ENCODE results near the gene TMEM30A. TPM values are rescaled to one million over a fixed set of nuclear protein-coding genes. Genes with fewer than 3 reads are reported as not detected.

TMEM30A gene
- total and polyA plus RNA-seq, 2 donors (not counting 3 experiments of a cell fraction or from before 2014, with no cell fraction given), result 42.2 to 197 TPM

GRCh38 chr6:75243333-75244062 lies 41.1 kb downstream of the TMEM30A start, which contains the start of gene COX7A2:
Gene COX7A2 (minus strand): TSS chr6:75243801. CDS start chr6:75243734, 67 bp downstream.
- peaks cover 4% of the 10 kb centered on the region for H3K4me1 ChIP-seq (ENCODE audit: control insufficient read depth, extremely low read depth, insufficient read depth, low read length)
- BruUV-seq (replicated peaks), result TSS peak; percentile 68
- H3K9me3 ChIP-seq (replicated peaks; ENCODE audit: control insufficient read depth, insufficient read depth, low read length), result no peaks in the 10 kb centered on the region
- H3K4me3 ChIP-seq (replicated peaks in 1 of 3; ENCODE audit: insufficient read depth in 1 of 3, low read depth in 1 of 3, low read length in 3 of 3), result peak within 1 kb of the TSS; percentile 75 to 98 (median 90)
- H3K9ac ChIP-seq (replicated peaks; ENCODE audit: extremely low read depth, insufficient read depth, low read length), result peak within 1 kb of the TSS; percentile 98
- H3K4me2 ChIP-seq (ENCODE audit: insufficient read depth, low read length), result peak within 1 kb of the TSS; percentile 81
- peaks cover 6 to 8% of the 10 kb centered on the region in 2 experiments for H3K36me3 ChIP-seq (ENCODE audit: control insufficient read depth in 2 of 2, extremely low read depth in 1 of 2, insufficient read depth in 2 of 2, low read length in 2 of 2)
- H3K9me1 ChIP-seq (replicated peaks; ENCODE audit: control insufficient read depth, extremely low read depth, insufficient read depth, low read length), result no peaks in the 10 kb centered on the region
- TF ChIP-seq JUN (IDR thresholded peaks at IDR 0.05; ENCODE audit: borderline replicate concordance, insufficient read depth, insufficient read length, low read depth) (no peak), POLR2AphosphoS5 (IDR thresholded peaks at IDR 0.05; ENCODE audit: insufficient read depth, low read depth, low read length) (peak; percentile 91), POLR2A (IDR thresholded peaks at IDR 0.05; ENCODE audit: low read depth, low read length) (peak; percentile 89)
- intact Hi-C loops (cut with micrococcal nuclease), result loop anchor here (2.0 to 5.0 kb wide), 2 partner anchors 41 to 304 kb away; partner anchors contain the start of gene TMEM30A
- dilution Hi-C loops (cut with MboI; ENCODE audit: extremely low pct_ligation_motif_present, low sequenced_read_pairs), result no loop called here
- peaks cover 28% of the 10 kb centered on the region for H3K79me2 ChIP-seq (ENCODE audit: control insufficient read depth, insufficient read depth, low read length)
- POLR2A ChIA-PET, result interaction anchor here (1.8 kb wide), 1 partner anchor 42 kb away, joined by 3 read pairs; no protein-coding TSS in a partner anchor
- CTCF ChIA-PET, result interaction anchor here (0.7 to 1.6 kb wide), 7 partner anchors 16 to 303 kb away, joined by 3 to 5 read pairs (median 4); partner anchors contain the start of gene TMEM30A
- no peaks in the 10 kb centered on the region for H4K20me1 ChIP-seq (replicated peaks; ENCODE audit: control insufficient read depth, extremely low read depth, insufficient read depth, low read length)
- DNase-seq (ENCODE audit: low read depth, low spot score) (peak; percentile 98), FAIRE-seq (peak; percentile 100)
- no peaks in the 10 kb centered on the region for H3K27me3 ChIP-seq (ENCODE audit: control insufficient read depth in 2 of 2, insufficient read depth in 2 of 2, low read length in 2 of 2)
- H3K27ac ChIP-seq (ENCODE audit: insufficient read depth, low read depth, low read length), result peak within 1 kb of the TSS; percentile 90
- H2AFZ ChIP-seq (ENCODE audit: low read depth, low read length), result peak within 1 kb of the TSS; percentile 79

- no peaks in the 10 kb centered on the region for H3K4me1 ChIP-seq (ENCODE audit: control insufficient read depth, extremely low read depth, insufficient read depth, low read length)
- TF ChIP-seq POLR2A (IDR thresholded peaks at IDR 0.05; ENCODE audit: low read depth, low read length), result no peak
- no peak for TF ChIP-seq POLR2AphosphoS5 (IDR thresholded peaks at IDR 0.05; ENCODE audit: insufficient read depth, low read depth, low read length)
- no peak for TF ChIP-seq CTCF (IDR thresholded peaks at IDR 0.05; ENCODE audit: extremely low read depth in 1 of 2, insufficient read depth in 1 of 2, low read depth in 1 of 2, low read length in 2 of 2)
- no peak for TF ChIP-seq EZH2 (IDR thresholded peaks at IDR 0.05; ENCODE audit: borderline replicate concordance, low read depth, low read length, severe bottlenecking)
- no peak for TF ChIP-seq JUN (IDR thresholded peaks at IDR 0.05; ENCODE audit: borderline replicate concordance, insufficient read depth, insufficient read length, low read depth)
- TF ChIP-seq MAX (IDR thresholded peaks at IDR 0.05; ENCODE audit: insufficient read depth, insufficient read length), result no peak
- no peak for TF ChIP-seq FOS (IDR thresholded peaks at IDR 0.05; ENCODE audit: borderline replicate concordance, insufficient read depth, low read length)
- no peak for TF ChIP-seq MYC (IDR thresholded peaks at IDR 0.05; ENCODE audit: low read depth, low read length)
- no peak for TF ChIP-seq GATA2 (IDR thresholded peaks at IDR 0.05; ENCODE audit: insufficient read depth, insufficient read length, low read depth, low read length)
- POLR2A ChIA-PET, result no interaction called here
Measured at GRCh38 chr6:75236630-75237029, 48.0 kb downstream of the TMEM30A start.

More at GRCh38 chr6:75236630-75237029, 48.0 kb downstream of the TMEM30A start:
- H3K4me2 ChIP-seq (ENCODE audit: insufficient read depth, low read length), result no peak overlapping the region
- no peaks in the 10 kb centered on the region for H4K20me1 ChIP-seq (replicated peaks; ENCODE audit: control insufficient read depth, extremely low read depth, insufficient read depth, low read length)
- dilution Hi-C loops (cut with MboI; ENCODE audit: extremely low pct_ligation_motif_present, low sequenced_read_pairs) (no loop called here), intact Hi-C loops (cut with micrococcal nuclease) (no loop called here)
- peaks cover 9% of the 10 kb centered on the region for H3K79me2 ChIP-seq (ENCODE audit: control insufficient read depth, insufficient read depth, low read length)
- H3K4me3 ChIP-seq (replicated peaks in 1 of 3; ENCODE audit: insufficient read depth in 1 of 3, low read depth in 1 of 3, low read length in 3 of 3), result no peak overlapping the region
- no peak overlapping the region for H3K9ac ChIP-seq (replicated peaks; ENCODE audit: extremely low read depth, insufficient read depth, low read length)
- no peak overlapping the region for H2AFZ ChIP-seq (ENCODE audit: low read depth, low read length)
- H3K27me3 ChIP-seq (ENCODE audit: control insufficient read depth in 2 of 2, insufficient read depth in 2 of 2, low read length in 2 of 2), result no peaks in the 10 kb centered on the region
- H3K9me1 ChIP-seq (replicated peaks; ENCODE audit: control insufficient read depth, extremely low read depth, insufficient read depth, low read length), result no peaks in the 10 kb centered on the region
- H3K36me3 ChIP-seq (ENCODE audit: control insufficient read depth in 2 of 2, extremely low read depth in 1 of 2, insufficient read depth in 2 of 2, low read length in 2 of 2), result peaks cover 8 to 16% of the 10 kb centered on the region in 2 experiments
- CTCF ChIA-PET, result no interaction called here
- no peak for DNase-seq (ENCODE audit: low read depth, low spot score)
- H3K9me3 ChIP-seq (replicated peaks; ENCODE audit: control insufficient read depth, insufficient read depth, low read length), result no peaks in the 10 kb centered on the region
- no TSS peak for BruUV-seq (replicated peaks)
- no peak for FAIRE-seq
- H3K27ac ChIP-seq (ENCODE audit: insufficient read depth, low read depth, low read length), result no peak overlapping the region

All from endothelial cell of umbilical vein (primary cell).